HepG2 (cell line): ENCODE measurements around the gene SMAD6. TPM values are rescaled to one million over a fixed set of nuclear protein-coding genes. Genes with fewer than 3 reads are reported as not detected.
A peak's percentile ranks its signal among the peaks of the same experiment; 100 is the strongest.

Source experiments
- ATAC-seq: fragments of 200-7000 bp; cut with Tn5 transposase; 3 replicates; pipeline ENCODE4 v1.9.1; 2020; ENCODE audit warnings: mild to moderate bottlenecking, moderate library complexity
- BruUV-seq: library from RNA; stranded (reverse); fragments of 400-500 nt; replicated peaks from 2 replicates; lab custom pipeline; 2021; lab: Mats Ljungman, UMichigan
- CTCF ChIA-PET: fragments of 300-600 bp; formaldehyde crosslinking; extraction: SDS; loops from one replicate; lab custom pipeline; 2021; ENCODE audit warnings: low total read pairs, inconsistent platforms, low intra/inter-chr PET ratio; lab: Yijun Ruan, JAX
- POLR2A ChIA-PET: fragments of 350-600 bp; sonication (Branson Sonifier 250); formaldehyde crosslinking; loops from one replicate; lab custom pipeline; 2020; ENCODE audit warnings: antibody characterized with exemption, inconsistent platforms; lab: Yijun Ruan, JAX
- DNase-seq: peaks from one replicate; pipeline ENCODE4 v3.0.0-alpha.2; 2015; ENCODE audit warnings: low spot score
- FAIRE-seq: peaks from 3 replicates; lab custom pipeline; 2011; peaks lifted over from hg19 to GRCh38; lab: Jason Lieb, UNC
- H2AFZ ChIP-seq: one replicate; pipeline ENCODE4 v1.6.1; 2011; ENCODE audit warnings: low read length, inconsistent platforms
- H3K27ac ChIP-seq: fragments of 300-600 bp; 3 replicates; pipeline ENCODE4 v1.8.0; 2011; ENCODE audit warnings: mixed run types, mild to moderate bottlenecking, mixed read lengths, low read length, inconsistent platforms; ENCODE audit not compliant: insufficient read depth; ENCODE audit errors: extremely low read length
- H3K27me3 ChIP-seq, 2 experiments: fragments of 200-600 bp in 1 of 2; 2 replicates in 1 of 2; 3 replicates in 1 of 2; pipeline versions ENCODE4 v1.6.0 to v1.8.0; 2011; ENCODE audit warnings: low read length in 2 of 2, mild to moderate bottlenecking in 2 of 2, moderate library complexity in 2 of 2, inconsistent platforms in 1 of 2; ENCODE audit not compliant: insufficient read depth in 2 of 2, control insufficient read depth in 1 of 2
- H3K36me3 ChIP-seq, 2 experiments: fragments of 200-600 bp in 1 of 2; replicated peaks in 1 of 2; 2 replicates in 1 of 2; 3 replicates in 1 of 2; pipeline versions ENCODE4 v1.5.1 to v1.8.0; 2011; ENCODE audit warnings: low read length in 2 of 2, inconsistent platforms in 1 of 2; ENCODE audit not compliant: insufficient read depth in 2 of 2, control insufficient read depth in 1 of 2
- H3K4me1 ChIP-seq: 2 replicates; pipeline ENCODE4 v1.5.1; 2012; ENCODE audit warnings: low read length, inconsistent platforms; ENCODE audit not compliant: insufficient read depth
- H3K4me2 ChIP-seq: 2 replicates; pipeline ENCODE4 v1.6.0; 2011; ENCODE audit warnings: low read depth, low read length, inconsistent platforms
- H3K4me3 ChIP-seq, 3 experiments: fragments of 200-600 bp in 1 of 3; sonication (generic), shearing (Covaris generic) in 1 of 3; replicated peaks in 1 of 3; 2 replicates each; pipeline ENCODE4 v1.5.1; 2011 to 2016; ENCODE audit warnings: low read length in 3 of 3, inconsistent platforms in 2 of 3, low read depth in 2 of 3, mild to moderate bottlenecking in 2 of 3, control low read depth in 1 of 3, mixed read lengths in 1 of 3; ENCODE audit not compliant: insufficient read depth in 1 of 3
- H3K79me2 ChIP-seq: one replicate; pipeline ENCODE4 v1.6.1; 2011; ENCODE audit warnings: low read length, inconsistent platforms; ENCODE audit not compliant: insufficient read depth
- H3K9ac ChIP-seq: 2 replicates; pipeline ENCODE4 v1.6.0; 2011; ENCODE audit warnings: mild to moderate bottlenecking, low read depth, low read length, inconsistent platforms; ENCODE audit not compliant: insufficient read depth
- H3K9me3 ChIP-seq: 2 replicates; pipeline ENCODE4 v1.5.1; 2012; ENCODE audit warnings: mild to moderate bottlenecking, low read length
- H4K20me1 ChIP-seq: 2 replicates; pipeline ENCODE4 v1.6.0; 2011; ENCODE audit warnings: inconsistent platforms, mild to moderate bottlenecking, low read length, moderate library complexity; ENCODE audit not compliant: insufficient read depth
- ETV5 ChIP-seq: IDR thresholded peaks from 2 replicates; pipeline ENCODE4 v1.6.1; 2018; ENCODE audit warnings: missing biosample characterization, missing genetic modification reagents, inconsistent platforms, borderline replicate concordance
- IRF2 ChIP-seq: IDR thresholded peaks from 2 replicates; pipeline ENCODE4 v1.6.1; 2018; ENCODE audit warnings: missing genetic modification reagents, missing compliant biosample characterization
- MTA3 ChIP-seq: sonication (generic); formaldehyde crosslinking; IDR thresholded peaks from 2 replicates; pipeline ENCODE4 v1.4.0; 2020; ENCODE audit warnings: missing genetic modification reagents
- ZFP36 ChIP-seq: fragments of 150-350 bp; IDR thresholded peaks from 2 replicates; pipeline ENCODE4 v1.6.1; 2018; ENCODE audit warnings: borderline replicate concordance, low read length, low read depth; ENCODE audit not compliant: partially characterized antibody
- ZMYM2 ChIP-seq: sonication (generic); formaldehyde crosslinking; IDR thresholded peaks from 2 replicates; pipeline ENCODE4 v1.8.0; 2022; ENCODE audit warnings: mild to moderate bottlenecking, missing genetic modification reagents
- ZMYM4 ChIP-seq: sonication (generic); formaldehyde crosslinking; IDR thresholded peaks from 2 replicates; pipeline ENCODE4 v1.8.1; 2023; ENCODE audit warnings: mild to moderate bottlenecking, missing genetic modification reagents
- ZNF17 ChIP-seq: sonication (generic); formaldehyde crosslinking; IDR thresholded peaks from 2 replicates; pipeline ENCODE4 v1.5.0; 2020; ENCODE audit warnings: mild to moderate bottlenecking, missing genetic modification reagents
- ZNF589 ChIP-seq: sonication (generic); formaldehyde crosslinking; conservative IDR thresholded peaks from 2 replicates; pipeline ENCODE4 v1.8.0; 2022; ENCODE audit warnings: mild to moderate bottlenecking, moderate library complexity, missing genetic modification reagents
- ZNF878 ChIP-seq: sonication (generic); formaldehyde crosslinking; IDR thresholded peaks from 2 replicates; pipeline ENCODE4 v1.8.1; 2023; ENCODE audit warnings: mild to moderate bottlenecking, missing genetic modification reagents, moderate library complexity
- ZSCAN22 ChIP-seq: sonication (generic); formaldehyde crosslinking; IDR thresholded peaks from 2 replicates; pipeline ENCODE4 v1.4.0; 2020; ENCODE audit warnings: mild to moderate bottlenecking, missing genetic modification reagents
- WGBS: methylation state at CpG from one replicate; pipeline ENCODE4 v1.1.6; 2017; ENCODE audit warnings: low lambda C conversion rate; 5-methylcytosine and 5-hydroxymethylcytosine counted together
- in situ Hi-C: cut with HindIII; loops from 2 replicates; pipeline ENCODE4 v1.10.0; 2017; ENCODE audit warnings: low pct_unique_long_range_greater_than_20kb; ENCODE audit not compliant: extremely low pct_ligation_motif_present
- intact Hi-C: fragments of 100-400 bp; cut with micrococcal nuclease; formaldehyde crosslinking; loops from one replicate; pipeline ENCODE4 v1.10.0; 2022; ENCODE audit not compliant: unreplicated experiment
- polyA plus RNA-seq, 8 experiments: library from polyadenylated mRNA; depleted of rRNA in 3 of 8; stranded (reverse) in 7 of 8; unstranded in 1 of 8; fragments of >200 nt; fragmentation: Illumina TruSeq in 4 of 8; extraction: Trizol in 4 of 8; gene quantifications; 2 replicates each; pipeline versions ENCODE4 v1.2.1 to v1.2.3, GENCODE V29; 2011 to 2016; ENCODE audit warnings: low read depth in 4 of 8, missing spikeins in 1 of 8, mixed read lengths in 1 of 8; ENCODE audit not compliant: insufficient read depth in 1 of 8
- total RNA-seq, 5 experiments: library from RNA; depleted of rRNA; stranded (reverse); fragments of >200 nt; fragmentation: Illumina TruSeq; extraction: Trizol; gene quantifications; 2 replicates each; pipeline ENCODE4 v1.2.3, GENCODE V29; 2016; ENCODE audit warnings: low read depth in 1 of 5
- TF ChIP-seq, protein P1 (sequence below): sonication (generic); formaldehyde crosslinking; IDR thresholded peaks from 2 replicates; pipeline ENCODE4 v1.5.0; 2020; ENCODE audit warnings: mild to moderate bottlenecking, missing genetic modification reagents, moderate library complexity
- TF ChIP-seq, protein P2 (sequence below): IDR thresholded peaks from 2 replicates; pipeline ENCODE4 v1.6.1; 2018; ENCODE audit warnings: missing genetic modification reagents
- TF ChIP-seq, protein P3 (sequence below): sonication (generic); formaldehyde crosslinking; IDR thresholded peaks from 2 replicates; pipeline ENCODE4 v1.4.0; 2020; ENCODE audit warnings: missing genetic modification reagents
- TF ChIP-seq, protein P4 (sequence below), 2 experiments: sonication (generic) in 1 of 2; formaldehyde crosslinking in 1 of 2; IDR thresholded peaks; 2 replicates each; pipeline versions ENCODE4 v1.4.0 to v1.6.1; 2016 to 2020; ENCODE audit warnings: borderline replicate concordance in 1 of 2, low read depth in 1 of 2, mild to moderate bottlenecking in 1 of 2, missing genetic modification reagents in 1 of 2
- TF ChIP-seq, protein P5 (sequence below): sonication (generic); formaldehyde crosslinking; IDR thresholded peaks from 2 replicates; pipeline ENCODE4 v1.9.0; 2021; ENCODE audit warnings: missing genetic modification reagents, borderline replicate concordance

SMAD6 gene
- total and polyA plus RNA-seq, 2 of the 13 experiments (the other 11 are each of a cell fraction or from before 2014, with no cell fraction given): 3.3 to 4.4 TPM

DNA sequence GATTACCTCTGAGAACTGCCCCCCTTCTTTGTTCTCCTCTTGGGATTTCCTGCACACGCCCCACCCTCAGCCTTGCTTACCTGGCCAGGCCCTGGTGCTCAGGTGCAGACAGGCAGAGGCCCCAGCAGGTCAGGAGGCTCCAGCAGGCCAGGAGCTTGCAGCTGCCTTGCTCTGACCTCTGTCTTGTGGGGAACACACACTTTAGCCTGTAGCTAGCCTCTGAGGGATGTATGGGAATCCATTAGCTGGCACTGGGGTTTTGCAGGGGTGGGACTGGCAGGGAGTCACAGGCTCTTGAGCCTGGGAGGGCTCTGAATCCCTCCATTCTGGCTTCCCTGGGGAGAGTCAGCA is 2.7 kb downstream of the SMAD6 start:
- Histone ChIP-seq H3K4me1 (peaks cover 48% of the 10 kb centered on the region), H3K9ac (no peak overlapping the region), H3K36me3 (no peaks in the 10 kb centered on the region; a peak in 1 of 5 replicates), H4K20me1 (0 out of 2 replicates have a peak, but pooled peaks cover 9% of the 10 kb centered on the region), H3K4me3 (peak overlapping the region; percentile 66 to 87 (median 87)), H3K4me2 (peak overlapping the region; percentile 88), H3K27ac (no peak overlapping the region), H3K9me3 (no peaks in the 10 kb centered on the region), H3K79me2 (peaks cover 28% of the 10 kb centered on the region), H3K27me3 (no peaks in the 10 kb centered on the region; a peak in 1 of 5 replicates), H2AFZ (no peak overlapping the region)
- CTCF ChIA-PET: no interaction called here
- in situ Hi-C loops: loop anchor here (5.0 kb wide), 3 partner anchors 68 to 138 kb away; no protein-coding TSS in a partner anchor
- BruUV-seq: no TSS peak
- ATAC-seq (no peak), FAIRE-seq (no peak), DNase-seq (no peak)
- intact Hi-C loops: loop anchor here (5.0 kb wide), 1 partner anchor 138 kb away; no protein-coding TSS in a partner anchor
- 83% methylated on average over 1 of the region's 1 CpG for WGBS
- POLR2A ChIA-PET: interaction anchor here (4.1 to 6.0 kb wide), 2 partner anchors 10 to 67 kb away, joined by 15 to 96 read pairs; no protein-coding TSS in a partner anchor
- TF ChIP-seq, protein P1, sequence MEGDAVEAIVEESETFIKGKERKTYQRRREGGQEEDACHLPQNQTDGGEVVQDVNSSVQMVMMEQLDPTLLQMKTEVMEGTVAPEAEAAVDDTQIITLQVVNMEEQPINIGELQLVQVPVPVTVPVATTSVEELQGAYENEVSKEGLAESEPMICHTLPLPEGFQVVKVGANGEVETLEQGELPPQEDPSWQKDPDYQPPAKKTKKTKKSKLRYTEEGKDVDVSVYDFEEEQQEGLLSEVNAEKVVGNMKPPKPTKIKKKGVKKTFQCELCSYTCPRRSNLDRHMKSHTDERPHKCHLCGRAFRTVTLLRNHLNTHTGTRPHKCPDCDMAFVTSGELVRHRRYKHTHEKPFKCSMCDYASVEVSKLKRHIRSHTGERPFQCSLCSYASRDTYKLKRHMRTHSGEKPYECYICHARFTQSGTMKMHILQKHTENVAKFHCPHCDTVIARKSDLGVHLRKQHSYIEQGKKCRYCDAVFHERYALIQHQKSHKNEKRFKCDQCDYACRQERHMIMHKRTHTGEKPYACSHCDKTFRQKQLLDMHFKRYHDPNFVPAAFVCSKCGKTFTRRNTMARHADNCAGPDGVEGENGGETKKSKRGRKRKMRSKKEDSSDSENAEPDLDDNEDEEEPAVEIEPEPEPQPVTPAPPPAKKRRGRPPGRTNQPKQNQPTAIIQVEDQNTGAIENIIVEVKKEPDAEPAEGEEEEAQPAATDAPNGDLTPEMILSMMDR (CRISPR knock-in tag): no peak
- no peak for TF ChIP-seq ZFP36
- no peak for TF ChIP-seq ZMYM4 (CRISPR knock-in tag)
- no peak for TF ChIP-seq ZNF589 (CRISPR knock-in tag)
- no peak for TF ChIP-seq ZNF878 (CRISPR knock-in tag)
- no peak for TF ChIP-seq MTA3 (CRISPR knock-in tag)
- no peak for TF ChIP-seq ZMYM2 (CRISPR knock-in tag)
- TF ChIP-seq, protein P2, sequence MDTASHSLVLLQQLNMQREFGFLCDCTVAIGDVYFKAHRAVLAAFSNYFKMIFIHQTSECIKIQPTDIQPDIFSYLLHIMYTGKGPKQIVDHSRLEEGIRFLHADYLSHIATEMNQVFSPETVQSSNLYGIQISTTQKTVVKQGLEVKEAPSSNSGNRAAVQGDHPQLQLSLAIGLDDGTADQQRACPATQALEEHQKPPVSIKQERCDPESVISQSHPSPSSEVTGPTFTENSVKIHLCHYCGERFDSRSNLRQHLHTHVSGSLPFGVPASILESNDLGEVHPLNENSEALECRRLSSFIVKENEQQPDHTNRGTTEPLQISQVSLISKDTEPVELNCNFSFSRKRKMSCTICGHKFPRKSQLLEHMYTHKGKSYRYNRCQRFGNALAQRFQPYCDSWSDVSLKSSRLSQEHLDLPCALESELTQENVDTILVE: no peak
- TF ChIP-seq ETV5: no peak
- TF ChIP-seq, protein P3, sequence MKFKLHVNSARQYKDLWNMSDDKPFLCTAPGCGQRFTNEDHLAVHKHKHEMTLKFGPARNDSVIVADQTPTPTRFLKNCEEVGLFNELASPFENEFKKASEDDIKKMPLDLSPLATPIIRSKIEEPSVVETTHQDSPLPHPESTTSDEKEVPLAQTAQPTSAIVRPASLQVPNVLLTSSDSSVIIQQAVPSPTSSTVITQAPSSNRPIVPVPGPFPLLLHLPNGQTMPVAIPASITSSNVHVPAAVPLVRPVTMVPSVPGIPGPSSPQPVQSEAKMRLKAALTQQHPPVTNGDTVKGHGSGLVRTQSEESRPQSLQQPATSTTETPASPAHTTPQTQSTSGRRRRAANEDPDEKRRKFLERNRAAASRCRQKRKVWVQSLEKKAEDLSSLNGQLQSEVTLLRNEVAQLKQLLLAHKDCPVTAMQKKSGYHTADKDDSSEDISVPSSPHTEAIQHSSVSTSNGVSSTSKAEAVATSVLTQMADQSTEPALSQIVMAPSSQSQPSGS (CRISPR knock-in tag): no peak
- TF ChIP-seq, protein P4, sequence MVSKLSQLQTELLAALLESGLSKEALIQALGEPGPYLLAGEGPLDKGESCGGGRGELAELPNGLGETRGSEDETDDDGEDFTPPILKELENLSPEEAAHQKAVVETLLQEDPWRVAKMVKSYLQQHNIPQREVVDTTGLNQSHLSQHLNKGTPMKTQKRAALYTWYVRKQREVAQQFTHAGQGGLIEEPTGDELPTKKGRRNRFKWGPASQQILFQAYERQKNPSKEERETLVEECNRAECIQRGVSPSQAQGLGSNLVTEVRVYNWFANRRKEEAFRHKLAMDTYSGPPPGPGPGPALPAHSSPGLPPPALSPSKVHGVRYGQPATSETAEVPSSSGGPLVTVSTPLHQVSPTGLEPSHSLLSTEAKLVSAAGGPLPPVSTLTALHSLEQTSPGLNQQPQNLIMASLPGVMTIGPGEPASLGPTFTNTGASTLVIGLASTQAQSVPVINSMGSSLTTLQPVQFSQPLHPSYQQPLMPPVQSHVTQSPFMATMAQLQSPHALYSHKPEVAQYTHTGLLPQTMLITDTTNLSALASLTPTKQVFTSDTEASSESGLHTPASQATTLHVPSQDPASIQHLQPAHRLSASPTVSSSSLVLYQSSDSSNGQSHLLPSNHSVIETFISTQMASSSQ (IDR thresholded peaks at IDR 0.05; ENCODE audit: low read depth): no peak
- TF ChIP-seq, protein P4 (CRISPR knock-in tag; IDR thresholded peaks at IDR 0.05; ENCODE audit: borderline replicate concordance): no peak
- TF ChIP-seq ZNF17 (CRISPR knock-in tag): no peak
- TF ChIP-seq, protein P5, sequence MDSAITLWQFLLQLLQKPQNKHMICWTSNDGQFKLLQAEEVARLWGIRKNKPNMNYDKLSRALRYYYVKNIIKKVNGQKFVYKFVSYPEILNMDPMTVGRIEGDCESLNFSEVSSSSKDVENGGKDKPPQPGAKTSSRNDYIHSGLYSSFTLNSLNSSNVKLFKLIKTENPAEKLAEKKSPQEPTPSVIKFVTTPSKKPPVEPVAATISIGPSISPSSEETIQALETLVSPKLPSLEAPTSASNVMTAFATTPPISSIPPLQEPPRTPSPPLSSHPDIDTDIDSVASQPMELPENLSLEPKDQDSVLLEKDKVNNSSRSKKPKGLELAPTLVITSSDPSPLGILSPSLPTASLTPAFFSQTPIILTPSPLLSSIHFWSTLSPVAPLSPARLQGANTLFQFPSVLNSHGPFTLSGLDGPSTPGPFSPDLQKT: no peak
- TF ChIP-seq IRF2: no peak
- TF ChIP-seq ZSCAN22 (CRISPR knock-in tag): no peak
